Fibroblast of skin of back (primary cell): Measurements from ENCODE around the gene NTSR1.
A peak's percentile ranks its signal among the peaks of the same experiment; 100 is the strongest.

Experiments
- DNase-seq: peaks from one replicate; pipeline ENCODE4 v3.0.0-alpha.2; 2013

NTSR1 gene

GRCh38 chr20:62759981-62760431 lies 51.4 kb downstream of the NTSR1 start:
- no peak for DNase-seq

GRCh38 chr20:62760471-62760855 lies 51.8 kb downstream of the NTSR1 start:
- DNase-seq = no peak

- no peak for DNase-seq
Observed at GRCh38 chr20:62760856-62761758, 52.5 kb downstream of the NTSR1 start.

- DNase-seq = no peak
Observed at GRCh38 chr20:62761759-62762131, 53.1 kb downstream of the NTSR1 start.

- no peak for DNase-seq
Observed at GRCh38 chr20:62762376-62762775, 53.7 kb downstream of the NTSR1 start.

- DNase-seq = no peak
Observed at GRCh38 chr20:62762801-62763368, 54.2 kb downstream of the NTSR1 start.

GRCh38 chr20:62763404-62763803 lies 54.8 kb downstream of the NTSR1 start:
- DNase-seq = no peak

GRCh38 chr20:62764156-62764935 lies 55.7 kb downstream of the NTSR1 start:
- no peak for DNase-seq

GRCh38 chr20:62765021-62765420 lies 56.4 kb downstream of the NTSR1 start:
- DNase-seq = no peak

- no peak for DNase-seq
Observed at GRCh38 chr20:62765432-62766070, 56.9 kb downstream of the NTSR1 start.

GRCh38 chr20:62766071-62766450 lies 57.4 kb downstream of the NTSR1 start:
- no peak for DNase-seq

GRCh38 chr20:62766716-62767115 lies 58.1 kb downstream of the NTSR1 start:
- no peak for DNase-seq

GRCh38 chr20:62768234-62768546 lies 59.6 kb downstream of the NTSR1 start:
- DNase-seq = no peak

- peak; percentile 45 for DNase-seq
Observed at GRCh38 chr20:62768551-62769287, 60.1 kb downstream of the NTSR1 start.

GRCh38 chr20:62769346-62770071 lies 60.9 kb downstream of the NTSR1 start:
- DNase-seq = no peak

GRCh38 chr20:62770111-62770910 lies 61.7 kb downstream of the NTSR1 start:
- DNase-seq = no peak

- DNase-seq = no peak
Observed at GRCh38 chr20:62770916-62771315, 62.3 kb downstream of the NTSR1 start.

- DNase-seq = no peak
Observed at GRCh38 chr20:62771396-62772102, 62.9 kb downstream of the NTSR1 start.

GRCh38 chr20:62772103-62772611 lies 63.5 kb downstream of the NTSR1 start:
- DNase-seq = no peak

- DNase-seq = no peak
Observed at GRCh38 chr20:62772619-62772989, 64.0 kb downstream of the NTSR1 start.
